Type B pancreatic cell (in vitro differentiated cells): ENCODE measurements around the gene ZPLD1. TPM values are rescaled to one million over a fixed set of nuclear protein-coding genes. Genes with fewer than 3 reads are reported as not detected.

Source experiments
- DNase-seq: peaks from one replicate; pipeline ENCODE4 v3.0.0; 2021; ENCODE audit warnings: mixed read lengths; ENCODE audit not compliant: unreplicated experiment; ENCODE audit errors: extremely low spot score
- H3K27ac Mint-ChIP-seq: 2 replicates; pipeline ENCODE4 v1.8.0; 2021; ENCODE audit warnings: mild to moderate bottlenecking, mixed read lengths
- H3K27me3 Mint-ChIP-seq: 2 replicates; pipeline ENCODE4 v1.8.0; 2021; ENCODE audit warnings: mixed read lengths
- H3K36me3 Mint-ChIP-seq: 2 replicates; pipeline ENCODE4 v1.8.0; 2021; ENCODE audit warnings: mixed read lengths
- H3K4me1 Mint-ChIP-seq: one replicate; pipeline ENCODE4 v1.8.0; 2021; ENCODE audit warnings: mixed read lengths; ENCODE audit not compliant: unreplicated experiment
- H3K4me3 Mint-ChIP-seq: 2 replicates; pipeline ENCODE4 v1.8.0; 2021; ENCODE audit warnings: mild to moderate bottlenecking, mixed read lengths
- H3K9me3 Mint-ChIP-seq: 2 replicates; pipeline ENCODE4 v1.8.0; 2021; ENCODE audit warnings: mixed read lengths
- total RNA-seq: library from RNA; stranded (reverse); gene quantifications from 2 replicates; pipeline ENCODE4 v1.2.1, GENCODE V29; 2021; ENCODE audit warnings: low replicate concordance
- TF ChIP-seq, protein P1 (sequence below): fragments of 200-600 bp; sonication (generic); conservative IDR thresholded peaks from 2 replicates; pipeline ENCODE4 v1.5.0; 2021; ENCODE audit warnings: antibody characterized with exemption, mild to moderate bottlenecking

ZPLD1 gene
- total RNA-seq, 1 donor from 2014 or later, result 1.5 TPM

DNA sequence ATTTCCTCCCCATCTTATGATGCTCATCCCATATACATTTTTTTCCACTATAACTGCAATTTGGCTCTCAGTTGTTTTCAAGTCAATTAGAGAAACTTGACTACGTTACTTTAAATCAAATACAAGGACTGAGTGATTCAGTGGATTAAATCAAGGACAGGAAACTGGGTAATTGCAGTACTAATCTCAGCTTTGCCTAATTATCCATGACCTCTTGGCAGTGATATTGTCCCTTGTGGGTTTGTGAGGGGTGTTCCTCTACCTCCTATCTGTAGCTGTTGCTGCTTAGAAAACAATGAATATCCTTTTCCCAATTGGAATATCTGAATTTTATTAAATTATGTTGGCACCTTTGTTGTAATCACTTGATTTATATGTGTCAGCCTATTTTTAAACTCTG lies 79.4 kb downstream of the ZPLD1 start:
- H3K4me3 Mint-ChIP-seq, result no peak overlapping the region
- peaks cover 15% of the 10 kb centered on the region for H3K4me1 Mint-ChIP-seq
- H3K27me3 Mint-ChIP-seq, result peaks cover under 1% of the 10 kb centered on the region
- H3K36me3 Mint-ChIP-seq, result no peaks in the 10 kb centered on the region
- TF ChIP-seq, protein P1, sequence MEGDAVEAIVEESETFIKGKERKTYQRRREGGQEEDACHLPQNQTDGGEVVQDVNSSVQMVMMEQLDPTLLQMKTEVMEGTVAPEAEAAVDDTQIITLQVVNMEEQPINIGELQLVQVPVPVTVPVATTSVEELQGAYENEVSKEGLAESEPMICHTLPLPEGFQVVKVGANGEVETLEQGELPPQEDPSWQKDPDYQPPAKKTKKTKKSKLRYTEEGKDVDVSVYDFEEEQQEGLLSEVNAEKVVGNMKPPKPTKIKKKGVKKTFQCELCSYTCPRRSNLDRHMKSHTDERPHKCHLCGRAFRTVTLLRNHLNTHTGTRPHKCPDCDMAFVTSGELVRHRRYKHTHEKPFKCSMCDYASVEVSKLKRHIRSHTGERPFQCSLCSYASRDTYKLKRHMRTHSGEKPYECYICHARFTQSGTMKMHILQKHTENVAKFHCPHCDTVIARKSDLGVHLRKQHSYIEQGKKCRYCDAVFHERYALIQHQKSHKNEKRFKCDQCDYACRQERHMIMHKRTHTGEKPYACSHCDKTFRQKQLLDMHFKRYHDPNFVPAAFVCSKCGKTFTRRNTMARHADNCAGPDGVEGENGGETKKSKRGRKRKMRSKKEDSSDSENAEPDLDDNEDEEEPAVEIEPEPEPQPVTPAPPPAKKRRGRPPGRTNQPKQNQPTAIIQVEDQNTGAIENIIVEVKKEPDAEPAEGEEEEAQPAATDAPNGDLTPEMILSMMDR, result no peak
- no peak overlapping the region for H3K27ac Mint-ChIP-seq
- peaks cover 7% of the 10 kb centered on the region for H3K9me3 Mint-ChIP-seq
- no peak for DNase-seq

DNA sequence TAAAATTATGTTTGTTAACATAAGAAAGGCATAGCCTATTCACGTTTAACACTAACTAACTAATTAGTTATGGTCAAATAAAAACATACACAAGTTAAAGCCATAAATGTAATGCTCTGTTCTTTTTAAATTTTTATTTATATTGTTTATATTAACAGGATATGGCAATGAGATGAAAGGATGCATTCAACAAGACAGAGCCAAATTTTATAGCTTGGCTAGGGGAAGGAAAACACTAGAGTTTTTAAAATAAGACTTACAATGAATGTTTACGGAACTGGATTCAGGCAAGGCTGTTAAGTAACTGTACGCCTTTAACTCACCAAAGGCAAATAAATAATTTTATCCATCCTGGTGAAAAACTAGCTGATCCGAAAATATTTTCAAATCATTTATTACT lies 86.4 kb downstream of the ZPLD1 start:
- Mint-ChIP-seq H3K27ac (no peak overlapping the region), H3K27me3 (peaks cover 5% of the 10 kb centered on the region), H3K4me1 (no peaks in the 10 kb centered on the region), H3K36me3 (no peaks in the 10 kb centered on the region), H3K9me3 (no peaks in the 10 kb centered on the region), H3K4me3 (no peak overlapping the region)
- no peak for DNase-seq
- TF ChIP-seq, protein P1, result no peak

DNA sequence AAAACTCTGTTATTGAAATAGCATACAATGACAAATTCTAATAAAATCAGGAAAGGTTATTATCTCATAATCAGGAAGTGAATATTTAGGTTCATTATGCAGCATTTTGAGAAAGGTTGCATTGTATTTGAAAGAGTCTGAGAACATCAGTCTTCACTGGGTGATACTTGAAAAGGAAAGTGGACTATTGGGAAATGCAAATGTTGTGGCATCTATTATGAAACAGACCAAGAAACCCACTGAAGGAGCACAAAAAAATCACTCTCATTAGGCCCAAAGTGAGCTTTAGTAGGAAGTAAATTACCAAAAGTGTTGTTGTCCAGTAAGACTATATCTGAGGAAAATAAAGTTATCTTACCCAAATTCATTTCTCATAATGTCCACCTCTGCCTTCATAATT lies 90.8 kb downstream of the ZPLD1 start:
- H3K36me3 Mint-ChIP-seq, result no peaks in the 10 kb centered on the region
- H3K27me3 Mint-ChIP-seq, result peaks cover 3% of the 10 kb centered on the region
- no peak for DNase-seq
- peaks cover 6% of the 10 kb centered on the region for H3K4me1 Mint-ChIP-seq
- H3K4me3 Mint-ChIP-seq, result no peak overlapping the region
- TF ChIP-seq, protein P1, result no peak
- H3K9me3 Mint-ChIP-seq, result peaks cover 3% of the 10 kb centered on the region
- H3K27ac Mint-ChIP-seq, result no peak overlapping the region

DNA sequence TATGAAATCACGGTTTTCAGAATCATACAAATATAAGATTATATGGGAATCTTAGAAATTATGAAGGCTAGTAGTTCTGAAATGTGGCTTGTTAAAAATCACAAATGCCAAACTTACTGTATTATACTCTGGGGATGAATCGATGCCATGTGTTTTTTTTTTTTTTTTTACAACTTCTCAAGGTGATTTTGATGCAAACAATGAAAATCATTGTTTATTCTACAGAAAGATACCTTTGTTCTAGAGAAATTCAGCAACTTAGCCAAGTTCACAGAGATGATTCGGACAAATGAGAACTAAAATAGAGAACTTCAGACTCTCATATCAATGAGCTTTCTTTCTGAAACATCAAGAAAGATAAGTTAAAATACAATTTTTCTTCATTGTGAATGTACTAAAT lies 92.0 kb downstream of the ZPLD1 start:
- Mint-ChIP-seq H3K4me1 (peaks cover 6% of the 10 kb centered on the region), H3K36me3 (no peaks in the 10 kb centered on the region), H3K4me3 (no peak overlapping the region), H3K9me3 (peaks cover 6% of the 10 kb centered on the region), H3K27me3 (peaks cover 3% of the 10 kb centered on the region), H3K27ac (no peak overlapping the region)
- TF ChIP-seq, protein P1, result no peak
- no peak for DNase-seq

DNA sequence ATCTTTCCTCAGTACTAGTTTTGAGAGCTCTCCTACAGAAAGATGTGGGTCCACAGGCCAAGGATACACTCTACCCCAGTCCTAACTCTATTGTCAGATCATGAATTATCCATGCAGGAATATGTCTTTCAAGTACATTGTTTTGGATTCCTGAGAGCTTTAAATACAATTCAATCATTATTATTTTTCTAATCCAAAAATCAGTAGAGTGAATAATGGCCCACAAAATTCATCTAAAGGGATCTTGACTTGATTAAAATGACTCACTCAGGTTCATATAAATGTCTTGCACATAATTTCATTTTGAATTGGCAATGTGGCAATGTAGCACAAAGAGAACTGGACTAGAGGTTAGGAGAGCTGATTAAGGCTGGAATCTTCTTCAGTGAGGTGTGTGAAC lies 93.9 kb downstream of the ZPLD1 start:
- H3K27me3 Mint-ChIP-seq, result peaks cover 3% of the 10 kb centered on the region
- no peaks in the 10 kb centered on the region for H3K36me3 Mint-ChIP-seq
- H3K4me3 Mint-ChIP-seq, result no peak overlapping the region
- TF ChIP-seq, protein P1, result no peak
- H3K4me1 Mint-ChIP-seq, result peaks cover 6% of the 10 kb centered on the region
- no peak for DNase-seq
- H3K9me3 Mint-ChIP-seq, result peaks cover 9% of the 10 kb centered on the region
- no peak overlapping the region for H3K27ac Mint-ChIP-seq
